IMR-90 (cell line): ENCODE measurements around the gene ACTN2. TPM values are rescaled to one million over a fixed set of nuclear protein-coding genes. Genes with fewer than 3 reads are reported as not detected.

ENCODE experiments used
- ATAC-seq: fragments of 200-7000 bp; cut with Tn5 transposase; 2 replicates; pipeline ENCODE4 v1.9.1; 2020; ENCODE audit warnings: low read depth, mild to moderate bottlenecking, moderate library complexity
- BruUV-seq: library from RNA; stranded (reverse); fragments of 400-500 nt; replicated peaks from 2 replicates; lab custom pipeline; 2021; lab: Mats Ljungman, UMichigan
- CTCF ChIA-PET: fragments of 300-600 bp; formaldehyde crosslinking; extraction: SDS; loops from one replicate; lab custom pipeline; 2021; ENCODE audit warnings: antibody characterized with exemption; lab: Yijun Ruan, JAX
- POLR2A ChIA-PET: fragments of 300-600 bp; sonication (Branson Sonifier 250); formaldehyde crosslinking; loops from one replicate; lab custom pipeline; 2022; ENCODE audit warnings: antibody characterized with exemption; ENCODE audit not compliant: unreplicated experiment; lab: Charles Lee
- DNase-seq: peaks from one replicate; pipeline ENCODE4 v3.0.0; 2013
- H2AFZ ChIP-seq: replicated peaks from 2 replicates; pipeline ENCODE3; 2013; ENCODE audit warnings: low read length, mild to moderate bottlenecking; ENCODE audit not compliant: poor library complexity
- H2AK5ac ChIP-seq: 2 replicates; pipeline ENCODE4 v1.6.1; 2013; ENCODE audit warnings: low read depth, low read length, inconsistent platforms
- H2AK9ac ChIP-seq: replicated peaks from 2 replicates; pipeline ENCODE3; 2013; ENCODE audit warnings: mild to moderate bottlenecking, low read depth, low read length, moderate library complexity; ENCODE audit not compliant: poor library complexity
- H2BK120ac ChIP-seq: 2 replicates; pipeline ENCODE4 v1.6.1; 2013; ENCODE audit warnings: low read depth, low read length, inconsistent platforms
- H2BK15ac ChIP-seq: 3 replicates; pipeline ENCODE4 v1.6.1; 2013; ENCODE audit warnings: low read depth, low read length, inconsistent platforms
- H2BK20ac ChIP-seq: 2 replicates; pipeline ENCODE4 v1.6.1; 2013; ENCODE audit warnings: low read depth, mild to moderate bottlenecking, inconsistent platforms, low read length, moderate library complexity
- H2BK5ac ChIP-seq: 2 replicates; pipeline ENCODE4 v1.6.1; 2013; ENCODE audit warnings: mild to moderate bottlenecking, low read depth, low read length, inconsistent platforms; ENCODE audit not compliant: poor library complexity, severe bottlenecking
- H3K14ac ChIP-seq: replicated peaks from 2 replicates; pipeline ENCODE4 v1.6.1; 2013; ENCODE audit warnings: low read depth, low read length, inconsistent platforms
- H3K18ac ChIP-seq: 2 replicates; pipeline ENCODE4 v1.6.1; 2013; ENCODE audit warnings: low read depth, low read length, control low read depth
- H3K23ac ChIP-seq: 2 replicates; pipeline ENCODE4 v1.6.1; 2013; ENCODE audit warnings: low read depth, low read length, inconsistent platforms
- H3K27ac ChIP-seq: 2 replicates; pipeline ENCODE4 v1.5.1; 2013; ENCODE audit warnings: mild to moderate bottlenecking, control low read depth, low read length; ENCODE audit not compliant: insufficient read depth
- H3K27me3 ChIP-seq: 2 replicates; pipeline ENCODE4 v1.6.1; 2013; ENCODE audit warnings: low read length; ENCODE audit not compliant: control insufficient read depth, insufficient read depth
- H3K36me3 ChIP-seq: 2 replicates; pipeline ENCODE4 v1.6.1; 2013; ENCODE audit warnings: low read length, mixed read lengths; ENCODE audit not compliant: control insufficient read depth, insufficient read depth
- H3K4ac ChIP-seq: 2 replicates; pipeline ENCODE4 v1.6.1; 2013; ENCODE audit warnings: low read depth, low read length, inconsistent platforms
- H3K4me1 ChIP-seq: 2 replicates; pipeline ENCODE4 v1.6.1; 2013; ENCODE audit warnings: low read length, mixed read lengths; ENCODE audit not compliant: control insufficient read depth, insufficient read depth
- H3K4me2 ChIP-seq: 2 replicates; pipeline ENCODE4 v1.6.1; 2013; ENCODE audit warnings: low read depth, mild to moderate bottlenecking, control low read depth, low read length, moderate library complexity
- H3K4me3 ChIP-seq: 2 replicates; pipeline ENCODE4 v1.5.1; 2013; ENCODE audit warnings: low read depth, mild to moderate bottlenecking, control low read depth, low read length, moderate library complexity; ENCODE audit not compliant: insufficient read depth
- H3K56ac ChIP-seq: 2 replicates; pipeline ENCODE4 v1.6.1; 2013; ENCODE audit warnings: low read length, inconsistent platforms; ENCODE audit not compliant: insufficient read depth; ENCODE audit errors: extremely low read depth
- H3K79me1 ChIP-seq, 2 experiments: 2 replicates each; pipeline ENCODE4 v1.6.1; 2013; ENCODE audit warnings: low read length in 2 of 2, inconsistent platforms in 1 of 2, low read depth in 1 of 2
- H3K9ac ChIP-seq: 2 replicates; pipeline ENCODE4 v1.6.1; 2013; ENCODE audit warnings: low read depth, low read length, control low read depth
- H3K9me1 ChIP-seq: 2 replicates; pipeline ENCODE4 v1.6.1; 2013; ENCODE audit warnings: low read length, inconsistent platforms; ENCODE audit not compliant: insufficient read depth
- H3K9me3 ChIP-seq: 2 replicates; pipeline ENCODE4 v1.6.1; 2013; ENCODE audit warnings: low read length; ENCODE audit not compliant: control insufficient read depth, insufficient read depth
- H4K20me1 ChIP-seq: 2 replicates; pipeline ENCODE4 v1.6.1; 2013; ENCODE audit warnings: low read length, inconsistent platforms; ENCODE audit not compliant: insufficient read depth
- H4K5ac ChIP-seq: 2 replicates; pipeline ENCODE4 v1.6.1; 2013; ENCODE audit warnings: mild to moderate bottlenecking, low read depth, low read length, control low read depth
- H4K8ac ChIP-seq, 2 experiments: 2 replicates each; pipeline ENCODE4 v1.6.1; 2013; ENCODE audit warnings: low read depth in 2 of 2, low read length in 2 of 2, control low read depth in 1 of 2, inconsistent platforms in 1 of 2
- H4K91ac ChIP-seq: 2 replicates; pipeline ENCODE4 v1.6.1; 2013; ENCODE audit warnings: low read depth, low read length, inconsistent platforms; ENCODE audit not compliant: insufficient read depth
- BHLHE40 ChIP-seq: fragments of 150-350 bp; IDR thresholded peaks from 2 replicates; pipeline ENCODE4 v1.6.1; 2016; ENCODE audit warnings: mild to moderate bottlenecking, low read depth, low read length
- CEBPB ChIP-seq: IDR thresholded peaks from 2 replicates; pipeline ENCODE4 v1.6.1; 2012; ENCODE audit warnings: low read depth, low read length, improper control_type of control experiment
- CHD1 ChIP-seq: IDR thresholded peaks from 2 replicates; pipeline ENCODE4 v1.6.1; 2012; ENCODE audit warnings: low read depth, low read length, improper control_type of control experiment
- FOS ChIP-seq: fragments of 150-350 bp; IDR thresholded peaks from 2 replicates; pipeline ENCODE4 v1.6.1; 2016; ENCODE audit warnings: low read depth, low read length
- MXI1 ChIP-seq: IDR thresholded peaks from 2 replicates; pipeline ENCODE4 v1.6.1; 2012; ENCODE audit warnings: low read depth, mild to moderate bottlenecking, low read length, moderate library complexity, borderline replicate concordance
- NFE2L2 ChIP-seq: fragments of 150-350 bp; IDR thresholded peaks from 2 replicates; pipeline ENCODE4 v1.6.1; 2016; ENCODE audit warnings: low read depth, mild to moderate bottlenecking, low read length
- POLR2A ChIP-seq: IDR thresholded peaks from 2 replicates; pipeline ENCODE4 v1.6.1; 2012; ENCODE audit warnings: mild to moderate bottlenecking, low read depth, low read length
- RAD21 ChIP-seq: IDR thresholded peaks from 2 replicates; pipeline ENCODE4 v1.6.1; 2012; ENCODE audit warnings: low read length, improper control_type of control experiment
- RCOR1 ChIP-seq: IDR thresholded peaks from 2 replicates; pipeline ENCODE4 v1.6.1; 2012; ENCODE audit warnings: mild to moderate bottlenecking, low read length, improper control_type of control experiment; ENCODE audit not compliant: insufficient replicate concordance
- RFX5 ChIP-seq: IDR thresholded peaks from 2 replicates; pipeline ENCODE4 v1.8.0; 2012; ENCODE audit warnings: low read depth, mild to moderate bottlenecking, low read length, moderate library complexity
- SMC3 ChIP-seq: fragments of 150-350 bp; IDR thresholded peaks from 2 replicates; pipeline ENCODE4 v1.6.1; 2016; ENCODE audit warnings: low read depth, mild to moderate bottlenecking, antibody characterized with exemption, low read length, moderate library complexity
- WGBS, 2 experiments: methylation state at CpG; one replicate each; pipeline versions ENCODE4 v1.1.5 to v1.1.7; 2013; ENCODE audit warnings: missing lambda C conversion rate in 2 of 2; ENCODE audit not compliant: insufficient read length in 1 of 2; ENCODE audit errors: extremely low coverage in 2 of 2; 5-methylcytosine and 5-hydroxymethylcytosine counted together
- dilution Hi-C: fragments of 300-500 bp; cut with HindIII; formaldehyde crosslinking; loops from one replicate; pipeline ENCODE4 v1.14.3; 2018; ENCODE audit warnings: low sequenced_read_pairs; ENCODE audit not compliant: unreplicated experiment
- in situ Hi-C: fragments of 300-500 bp; cut with MboI; formaldehyde crosslinking; loops from 3 replicates; pipeline ENCODE4 v1.14.3; 2019; ENCODE audit warnings: low sequenced_read_pairs, inconsistent platforms, mixed read lengths
- intact Hi-C: fragments of 100-400 bp; cut with micrococcal nuclease; formaldehyde crosslinking; loops from 2 replicates; pipeline ENCODE4 v1.10.0; 2022
- polyA plus RNA-seq, 3 experiments: library from polyadenylated mRNA; depleted of rRNA; stranded (reverse); fragments of >200 nt; gene quantifications; 2 replicates each; pipeline ENCODE4 v1.2.3, GENCODE V29; 2012; ENCODE audit warnings: low replicate concordance in 1 of 3
- total RNA-seq: library from RNA; depleted of rRNA; stranded (reverse); fragments of >200 nt; gene quantifications from 2 replicates; pipeline ENCODE4 v1.2.3, GENCODE V29; 2012
- TF ChIP-seq, protein P1 (sequence below): fragments of 150-350 bp; IDR thresholded peaks from 2 replicates; pipeline ENCODE4 v1.6.1; 2016; ENCODE audit warnings: low read depth, mild to moderate bottlenecking, low read length, moderate library complexity, borderline replicate concordance
- TF ChIP-seq, protein P2 (sequence below): conservative IDR thresholded peaks from 2 replicates; pipeline ENCODE4 v1.5.1; 2012; ENCODE audit warnings: mild to moderate bottlenecking, low read depth, low read length, improper control_type of control experiment

Gene ACTN2
- total and polyA plus RNA-seq, 2 of the 4 experiments (the other 2 are of a cell fraction): under 0.01 TPM; not detected in 1

DNA sequence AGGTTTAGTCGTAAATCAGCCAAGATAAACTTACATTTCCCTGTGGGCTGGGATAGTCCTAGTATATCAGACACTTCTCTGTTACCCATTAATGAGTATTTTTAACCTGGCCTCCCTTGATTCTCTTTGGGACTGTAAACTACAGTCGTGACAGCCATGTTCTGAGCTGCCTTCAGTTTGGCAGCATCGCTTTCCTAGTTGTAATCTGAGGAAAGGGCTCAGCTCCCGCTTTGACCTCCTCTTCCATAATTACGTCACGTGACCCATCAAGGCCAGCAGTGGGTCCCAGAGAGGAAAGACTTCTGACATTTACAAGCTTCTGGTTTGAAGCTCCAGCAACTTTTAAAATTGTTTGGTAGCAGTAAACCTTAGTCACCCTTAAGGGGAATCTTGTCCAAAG lies 74.2 kb downstream of the ACTN2 start:
- Histone ChIP-seq H4K8ac (no peak overlapping the region), H3K27ac (no peak overlapping the region), H2BK5ac (no peak overlapping the region), H3K18ac (no peak overlapping the region), H3K9me3 (no peaks in the 10 kb centered on the region), H3K9me1 (no peaks in the 10 kb centered on the region), H2AK9ac (no peak overlapping the region), H4K20me1 (no peaks in the 10 kb centered on the region), H3K14ac (no peak overlapping the region), H3K4me2 (no peak overlapping the region), H2AFZ (no peak overlapping the region), H3K4me3 (no peak overlapping the region), H2BK15ac (no peak overlapping the region), H3K36me3 (no peaks in the 10 kb centered on the region), H3K27me3 (no peaks in the 10 kb centered on the region), H2AK5ac (no peak overlapping the region), H3K79me1 (no peaks in the 10 kb centered on the region), H4K91ac (no peak overlapping the region), H3K4ac (no peak overlapping the region), H3K23ac (no peak overlapping the region), H4K5ac (no peak overlapping the region), H3K9ac (no peak overlapping the region), H2BK20ac (no peak overlapping the region), H3K56ac (no peak overlapping the region), H2BK120ac (no peak overlapping the region), H3K4me1 (no peaks in the 10 kb centered on the region)
- no TSS peak for BruUV-seq
- CTCF ChIA-PET: interaction anchor here (0.7 to 2.0 kb wide), 3 partner anchors 8 to 57 kb away, joined by 4 to 13 read pairs (median 5); no protein-coding TSS in a partner anchor
- intact Hi-C loops: no loop called here
- dilution Hi-C loops: no loop called here
- ATAC-seq (no peak), DNase-seq (no peak)
- POLR2A ChIA-PET: no interaction called here
- TF ChIP-seq CHD1 (no peak), FOS (no peak), BHLHE40 (no peak), CEBPB (no peak), RFX5 (no peak), RCOR1 (no peak), RAD21 (no peak), MXI1 (no peak), SMC3 (no peak), NFE2L2 (no peak), POLR2A (no peak)
- TF ChIP-seq, protein P1, sequence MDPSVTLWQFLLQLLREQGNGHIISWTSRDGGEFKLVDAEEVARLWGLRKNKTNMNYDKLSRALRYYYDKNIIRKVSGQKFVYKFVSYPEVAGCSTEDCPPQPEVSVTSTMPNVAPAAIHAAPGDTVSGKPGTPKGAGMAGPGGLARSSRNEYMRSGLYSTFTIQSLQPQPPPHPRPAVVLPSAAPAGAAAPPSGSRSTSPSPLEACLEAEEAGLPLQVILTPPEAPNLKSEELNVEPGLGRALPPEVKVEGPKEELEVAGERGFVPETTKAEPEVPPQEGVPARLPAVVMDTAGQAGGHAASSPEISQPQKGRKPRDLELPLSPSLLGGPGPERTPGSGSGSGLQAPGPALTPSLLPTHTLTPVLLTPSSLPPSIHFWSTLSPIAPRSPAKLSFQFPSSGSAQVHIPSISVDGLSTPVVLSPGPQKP: no peak
- TF ChIP-seq, protein P2, sequence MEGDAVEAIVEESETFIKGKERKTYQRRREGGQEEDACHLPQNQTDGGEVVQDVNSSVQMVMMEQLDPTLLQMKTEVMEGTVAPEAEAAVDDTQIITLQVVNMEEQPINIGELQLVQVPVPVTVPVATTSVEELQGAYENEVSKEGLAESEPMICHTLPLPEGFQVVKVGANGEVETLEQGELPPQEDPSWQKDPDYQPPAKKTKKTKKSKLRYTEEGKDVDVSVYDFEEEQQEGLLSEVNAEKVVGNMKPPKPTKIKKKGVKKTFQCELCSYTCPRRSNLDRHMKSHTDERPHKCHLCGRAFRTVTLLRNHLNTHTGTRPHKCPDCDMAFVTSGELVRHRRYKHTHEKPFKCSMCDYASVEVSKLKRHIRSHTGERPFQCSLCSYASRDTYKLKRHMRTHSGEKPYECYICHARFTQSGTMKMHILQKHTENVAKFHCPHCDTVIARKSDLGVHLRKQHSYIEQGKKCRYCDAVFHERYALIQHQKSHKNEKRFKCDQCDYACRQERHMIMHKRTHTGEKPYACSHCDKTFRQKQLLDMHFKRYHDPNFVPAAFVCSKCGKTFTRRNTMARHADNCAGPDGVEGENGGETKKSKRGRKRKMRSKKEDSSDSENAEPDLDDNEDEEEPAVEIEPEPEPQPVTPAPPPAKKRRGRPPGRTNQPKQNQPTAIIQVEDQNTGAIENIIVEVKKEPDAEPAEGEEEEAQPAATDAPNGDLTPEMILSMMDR: no peak
- no CpG with 5 or more reads among the region's 6 CpGs for WGBS, 2 experiments
- in situ Hi-C loops: loop anchor here (25.0 kb wide), 1 partner anchor 627 kb away; no protein-coding TSS in a partner anchor
